ENCODE data around the gene CHI3L2. TPM values are rescaled to one million over a fixed set of nuclear protein-coding genes. Genes with fewer than 3 reads are reported as not detected.

The CHI3L2 gene
- polyA plus RNA-seq, 1 donor from 2014 or later: not detected

DNA sequence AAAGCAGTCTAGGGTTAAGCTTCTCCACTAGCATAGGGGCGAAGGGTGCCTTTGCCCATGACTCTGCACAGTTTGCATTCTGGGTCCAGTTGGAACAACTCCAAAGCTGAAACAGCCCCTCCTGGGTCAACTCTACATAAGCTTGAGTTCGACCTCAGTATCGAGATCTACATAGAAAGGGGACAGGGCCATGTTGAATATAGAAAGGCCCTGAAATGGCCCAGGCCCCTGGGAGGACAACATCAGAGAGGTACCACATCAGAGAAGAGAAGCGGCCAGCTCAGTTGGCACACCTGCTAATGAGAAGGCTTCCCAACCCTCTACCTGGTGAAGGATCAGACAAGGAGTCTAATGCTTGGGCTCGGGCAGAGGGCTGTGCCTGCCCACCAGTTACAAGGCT is 28.7 kb upstream of the CHI3L2 start:
- no peak overlapping the region for H3K4me3 ChIP-seq (ENCODE audit: low read length)
- H3K9me2 ChIP-seq (ENCODE audit: insufficient read depth, low read length): no peaks in the 10 kb centered on the region

DNA sequence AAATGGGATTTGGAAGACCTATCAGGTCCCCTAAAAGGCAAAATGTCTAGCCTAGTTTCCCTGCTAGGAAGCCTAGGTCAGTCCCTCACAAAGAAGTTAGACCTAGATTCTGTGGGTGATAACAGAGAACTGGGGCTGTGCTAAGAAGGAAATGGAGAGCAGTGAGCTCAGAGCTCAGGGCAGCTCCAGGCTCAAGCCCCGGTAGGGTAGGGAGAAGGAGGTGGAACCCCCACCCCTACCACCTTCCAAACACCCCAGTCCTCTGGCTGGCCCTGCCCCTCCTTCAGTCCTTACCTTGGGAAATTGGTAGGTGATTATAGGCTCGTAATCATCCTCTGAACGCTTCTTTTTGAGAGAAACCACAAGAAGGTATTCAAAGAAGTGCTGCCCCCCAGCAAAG is 28.2 kb upstream of the CHI3L2 start:
- Histone ChIP-seq H3K4me3 (ENCODE audit: low read length) (no peak overlapping the region), H3K4me2 (ENCODE audit: low read length) (no peak overlapping the region), H3K27me3 (ENCODE audit: insufficient read depth, low read depth, low read length) (peaks cover 20% of the 10 kb centered on the region), H3K9ac (ENCODE audit: low read length) (no peak overlapping the region), H4K20me1 (ENCODE audit: insufficient read depth) (no peaks in the 10 kb centered on the region), H3K79me2 (replicated peaks; ENCODE audit: insufficient read depth, low read length) (no peaks in the 10 kb centered on the region), H3F3A (ENCODE audit: insufficient read depth, low read length, poor library complexity, severe bottlenecking) (no peaks in the 10 kb centered on the region), H3K9me2 (ENCODE audit: insufficient read depth, low read length) (no peaks in the 10 kb centered on the region), H3K9me3 (ENCODE audit: low read length) (no peaks in the 10 kb centered on the region), H3K36me3 (ENCODE audit: insufficient read depth, low read length) (no peaks in the 10 kb centered on the region), H2AFZ (ENCODE audit: low read depth, low read length) (no peak overlapping the region), H3K27ac (ENCODE audit: low read length) (no peak overlapping the region)
- no peak for TF ChIP-seq RAD21 (conservative IDR thresholded peaks at IDR 0.05)
- TF ChIP-seq POLR2AphosphoS5 (IDR thresholded peaks at IDR 0.05): no peak
- TF ChIP-seq, protein P1, sequence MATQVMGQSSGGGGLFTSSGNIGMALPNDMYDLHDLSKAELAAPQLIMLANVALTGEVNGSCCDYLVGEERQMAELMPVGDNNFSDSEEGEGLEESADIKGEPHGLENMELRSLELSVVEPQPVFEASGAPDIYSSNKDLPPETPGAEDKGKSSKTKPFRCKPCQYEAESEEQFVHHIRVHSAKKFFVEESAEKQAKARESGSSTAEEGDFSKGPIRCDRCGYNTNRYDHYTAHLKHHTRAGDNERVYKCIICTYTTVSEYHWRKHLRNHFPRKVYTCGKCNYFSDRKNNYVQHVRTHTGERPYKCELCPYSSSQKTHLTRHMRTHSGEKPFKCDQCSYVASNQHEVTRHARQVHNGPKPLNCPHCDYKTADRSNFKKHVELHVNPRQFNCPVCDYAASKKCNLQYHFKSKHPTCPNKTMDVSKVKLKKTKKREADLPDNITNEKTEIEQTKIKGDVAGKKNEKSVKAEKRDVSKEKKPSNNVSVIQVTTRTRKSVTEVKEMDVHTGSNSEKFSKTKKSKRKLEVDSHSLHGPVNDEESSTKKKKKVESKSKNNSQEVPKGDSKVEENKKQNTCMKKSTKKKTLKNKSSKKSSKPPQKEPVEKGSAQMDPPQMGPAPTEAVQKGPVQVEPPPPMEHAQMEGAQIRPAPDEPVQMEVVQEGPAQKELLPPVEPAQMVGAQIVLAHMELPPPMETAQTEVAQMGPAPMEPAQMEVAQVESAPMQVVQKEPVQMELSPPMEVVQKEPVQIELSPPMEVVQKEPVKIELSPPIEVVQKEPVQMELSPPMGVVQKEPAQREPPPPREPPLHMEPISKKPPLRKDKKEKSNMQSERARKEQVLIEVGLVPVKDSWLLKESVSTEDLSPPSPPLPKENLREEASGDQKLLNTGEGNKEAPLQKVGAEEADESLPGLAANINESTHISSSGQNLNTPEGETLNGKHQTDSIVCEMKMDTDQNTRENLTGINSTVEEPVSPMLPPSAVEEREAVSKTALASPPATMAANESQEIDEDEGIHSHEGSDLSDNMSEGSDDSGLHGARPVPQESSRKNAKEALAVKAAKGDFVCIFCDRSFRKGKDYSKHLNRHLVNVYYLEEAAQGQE (IDR thresholded peaks at IDR 0.05; ENCODE audit: borderline replicate concordance): no peak
- TF ChIP-seq MXI1 (conservative IDR thresholded peaks at IDR 0.05; ENCODE audit: poor library complexity, severe bottlenecking): no peak
- no peak for TF ChIP-seq TAF1 (IDR thresholded peaks at IDR 0.05; ENCODE audit: low read depth)
- TF ChIP-seq SMC3 (conservative IDR thresholded peaks at IDR 0.05; ENCODE audit: poor library complexity): no peak
- TF ChIP-seq EZH2 (IDR thresholded peaks at IDR 0.05; ENCODE audit: borderline replicate concordance, insufficient read depth, low read length, poor library complexity, severe bottlenecking): no peak
- TF ChIP-seq EP300 (conservative IDR thresholded peaks at IDR 0.05; ENCODE audit: poor library complexity, severe bottlenecking): no peak
- TF ChIP-seq, protein P2, sequence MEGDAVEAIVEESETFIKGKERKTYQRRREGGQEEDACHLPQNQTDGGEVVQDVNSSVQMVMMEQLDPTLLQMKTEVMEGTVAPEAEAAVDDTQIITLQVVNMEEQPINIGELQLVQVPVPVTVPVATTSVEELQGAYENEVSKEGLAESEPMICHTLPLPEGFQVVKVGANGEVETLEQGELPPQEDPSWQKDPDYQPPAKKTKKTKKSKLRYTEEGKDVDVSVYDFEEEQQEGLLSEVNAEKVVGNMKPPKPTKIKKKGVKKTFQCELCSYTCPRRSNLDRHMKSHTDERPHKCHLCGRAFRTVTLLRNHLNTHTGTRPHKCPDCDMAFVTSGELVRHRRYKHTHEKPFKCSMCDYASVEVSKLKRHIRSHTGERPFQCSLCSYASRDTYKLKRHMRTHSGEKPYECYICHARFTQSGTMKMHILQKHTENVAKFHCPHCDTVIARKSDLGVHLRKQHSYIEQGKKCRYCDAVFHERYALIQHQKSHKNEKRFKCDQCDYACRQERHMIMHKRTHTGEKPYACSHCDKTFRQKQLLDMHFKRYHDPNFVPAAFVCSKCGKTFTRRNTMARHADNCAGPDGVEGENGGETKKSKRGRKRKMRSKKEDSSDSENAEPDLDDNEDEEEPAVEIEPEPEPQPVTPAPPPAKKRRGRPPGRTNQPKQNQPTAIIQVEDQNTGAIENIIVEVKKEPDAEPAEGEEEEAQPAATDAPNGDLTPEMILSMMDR (IDR thresholded peaks at IDR 0.05; ENCODE audit: poor library complexity, severe bottlenecking): no peak

More for the DNA sequence above, 28.7 kb upstream of the CHI3L2 start:
- H3K4me2 ChIP-seq (ENCODE audit: low read length): no peak overlapping the region
- H3K79me2 ChIP-seq (replicated peaks; ENCODE audit: insufficient read depth, low read length): no peaks in the 10 kb centered on the region
- no peaks in the 10 kb centered on the region for H4K20me1 ChIP-seq (ENCODE audit: insufficient read depth)
- no peak overlapping the region for H2AFZ ChIP-seq (ENCODE audit: low read depth, low read length)
- no peaks in the 10 kb centered on the region for H3F3A ChIP-seq (ENCODE audit: insufficient read depth, low read length, poor library complexity, severe bottlenecking)
- H3K9me3 ChIP-seq (ENCODE audit: low read length): no peaks in the 10 kb centered on the region
- no peak overlapping the region for H3K9ac ChIP-seq (ENCODE audit: low read length)
- H3K27me3 ChIP-seq (ENCODE audit: insufficient read depth, low read depth, low read length): peaks cover 15% of the 10 kb centered on the region
- H3K36me3 ChIP-seq (ENCODE audit: insufficient read depth, low read length): no peaks in the 10 kb centered on the region
- TF ChIP-seq EP300 (conservative IDR thresholded peaks at IDR 0.05; ENCODE audit: poor library complexity, severe bottlenecking) (no peak), POLR2AphosphoS5 (IDR thresholded peaks at IDR 0.05) (no peak), TAF1 (IDR thresholded peaks at IDR 0.05; ENCODE audit: low read depth) (no peak), SMC3 (conservative IDR thresholded peaks at IDR 0.05; ENCODE audit: poor library complexity) (no peak), MXI1 (conservative IDR thresholded peaks at IDR 0.05; ENCODE audit: poor library complexity, severe bottlenecking) (no peak), EZH2 (IDR thresholded peaks at IDR 0.05; ENCODE audit: borderline replicate concordance, insufficient read depth, low read length, poor library complexity, severe bottlenecking) (no peak), RAD21 (conservative IDR thresholded peaks at IDR 0.05) (no peak)
- TF ChIP-seq, protein P1 (IDR thresholded peaks at IDR 0.05; ENCODE audit: borderline replicate concordance): no peak
- TF ChIP-seq, protein P2 (IDR thresholded peaks at IDR 0.05; ENCODE audit: poor library complexity, severe bottlenecking): no peak
- no peak overlapping the region for H3K27ac ChIP-seq (ENCODE audit: low read length)
